Loucy (cell line): ENCODE measurements around the gene CD300E.

Experiments
- H2AFZ ChIP-seq: fragments of 200-600 bp; sonication (generic); 2 replicates; pipeline ENCODE4 v1.6.0; 2016; ENCODE audit warnings: antibody characterized with exemption, mild to moderate bottlenecking, low read length, moderate library complexity
- H3F3A ChIP-seq: fragments of 200-600 bp; 2 replicates; pipeline ENCODE4 v1.6.0; 2016; ENCODE audit warnings: antibody characterized with exemption, low read depth, mild to moderate bottlenecking
- H3K27me3 ChIP-seq: fragments of 200-600 bp; sonication (generic); 2 replicates; pipeline ENCODE4 v1.6.1; 2014; ENCODE audit warnings: low read length, mild to moderate bottlenecking; ENCODE audit not compliant: insufficient read depth, poor library complexity, severe bottlenecking
- H3K36me3 ChIP-seq: fragments of 200-600 bp; sonication (generic); 2 replicates; pipeline ENCODE4 v1.6.1; 2016; ENCODE audit warnings: low read length; ENCODE audit not compliant: insufficient read depth
- H3K4me1 ChIP-seq: fragments of 200-600 bp; sonication (generic); 2 replicates; pipeline ENCODE4 v1.5.1; 2014; ENCODE audit warnings: low read length, mild to moderate bottlenecking; ENCODE audit not compliant: insufficient read depth, poor library complexity, severe bottlenecking
- H3K4me2 ChIP-seq: fragments of 200-600 bp; sonication (generic); 2 replicates; pipeline ENCODE4 v1.6.0; 2014; ENCODE audit warnings: antibody characterized with exemption, low read length, low read depth, mild to moderate bottlenecking; ENCODE audit not compliant: poor library complexity, severe bottlenecking
- H3K4me3 ChIP-seq: fragments of 200-600 bp; sonication (generic); 2 replicates; pipeline ENCODE4 v1.5.1; 2014; ENCODE audit warnings: low read length, mild to moderate bottlenecking, mixed read lengths; ENCODE audit not compliant: poor library complexity, severe bottlenecking
- H3K79me2 ChIP-seq: fragments of 200-600 bp; sonication (generic); 2 replicates; pipeline ENCODE4 v1.6.1; 2014; ENCODE audit warnings: low read length; ENCODE audit not compliant: insufficient read depth
- H3K9ac ChIP-seq: fragments of 200-600 bp; sonication (generic); 2 replicates; pipeline ENCODE4 v1.6.0; 2014; ENCODE audit warnings: mild to moderate bottlenecking, low read depth, low read length, moderate library complexity; ENCODE audit not compliant: poor library complexity, severe bottlenecking
- H3K9me2 ChIP-seq: fragments of 200-600 bp; sonication (generic); replicated peaks from 2 replicates; pipeline ENCODE4 v1.6.1; 2016; ENCODE audit warnings: low read depth, low read length, mixed read lengths
- H3K9me3 ChIP-seq: fragments of 200-600 bp; sonication (generic); 2 replicates; pipeline ENCODE4 v1.6.1; 2014; ENCODE audit warnings: mild to moderate bottlenecking, antibody characterized with exemption, low read length, low read depth; ENCODE audit not compliant: insufficient read depth
- H4K20me1 ChIP-seq: fragments of 200-600 bp; sonication (generic); 2 replicates; pipeline ENCODE4 v1.6.0; 2014; ENCODE audit warnings: antibody characterized with exemption, low read length, mild to moderate bottlenecking; ENCODE audit not compliant: insufficient read depth, poor library complexity, severe bottlenecking
- EZH2phosphoT487 ChIP-seq: fragments of 200-600 bp; IDR thresholded peaks from 2 replicates; pipeline ENCODE4 v1.6.1; 2018; ENCODE audit warnings: antibody characterized with exemption, mild to moderate bottlenecking, moderate library complexity, borderline replicate concordance
- TF ChIP-seq, protein P1 (sequence below): fragments of 200-600 bp; sonication (generic); conservative IDR thresholded peaks from 2 replicates; pipeline ENCODE4 v1.5.1; 2014; ENCODE audit warnings: mild to moderate bottlenecking, antibody characterized with exemption, low read length

The CD300E gene

DNA sequence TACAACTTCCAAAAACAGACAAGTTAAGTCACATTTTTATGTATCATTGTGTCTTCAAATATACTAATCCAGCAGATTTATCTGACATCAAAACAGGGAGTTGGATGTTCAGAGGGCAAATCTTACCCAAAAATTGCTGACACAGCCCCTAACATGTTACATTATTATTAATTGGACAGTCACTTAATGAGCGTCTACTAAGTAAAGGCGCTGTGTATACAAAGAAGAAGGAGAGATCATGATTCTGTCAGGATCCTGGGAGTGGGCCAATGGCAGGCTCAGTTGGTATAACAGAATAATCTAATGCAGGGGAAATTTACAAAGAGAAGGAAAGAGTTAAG is 18.4 kb upstream of the CD300E start:
- H3K27me3 ChIP-seq: no peaks in the 10 kb centered on the region
- no peak for TF ChIP-seq EZH2phosphoT487
- TF ChIP-seq, protein P1, sequence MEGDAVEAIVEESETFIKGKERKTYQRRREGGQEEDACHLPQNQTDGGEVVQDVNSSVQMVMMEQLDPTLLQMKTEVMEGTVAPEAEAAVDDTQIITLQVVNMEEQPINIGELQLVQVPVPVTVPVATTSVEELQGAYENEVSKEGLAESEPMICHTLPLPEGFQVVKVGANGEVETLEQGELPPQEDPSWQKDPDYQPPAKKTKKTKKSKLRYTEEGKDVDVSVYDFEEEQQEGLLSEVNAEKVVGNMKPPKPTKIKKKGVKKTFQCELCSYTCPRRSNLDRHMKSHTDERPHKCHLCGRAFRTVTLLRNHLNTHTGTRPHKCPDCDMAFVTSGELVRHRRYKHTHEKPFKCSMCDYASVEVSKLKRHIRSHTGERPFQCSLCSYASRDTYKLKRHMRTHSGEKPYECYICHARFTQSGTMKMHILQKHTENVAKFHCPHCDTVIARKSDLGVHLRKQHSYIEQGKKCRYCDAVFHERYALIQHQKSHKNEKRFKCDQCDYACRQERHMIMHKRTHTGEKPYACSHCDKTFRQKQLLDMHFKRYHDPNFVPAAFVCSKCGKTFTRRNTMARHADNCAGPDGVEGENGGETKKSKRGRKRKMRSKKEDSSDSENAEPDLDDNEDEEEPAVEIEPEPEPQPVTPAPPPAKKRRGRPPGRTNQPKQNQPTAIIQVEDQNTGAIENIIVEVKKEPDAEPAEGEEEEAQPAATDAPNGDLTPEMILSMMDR: no peak
- no peak overlapping the region for H3K4me3 ChIP-seq
- H3K79me2 ChIP-seq: no peaks in the 10 kb centered on the region
- no peaks in the 10 kb centered on the region for H3K36me3 ChIP-seq
- no peaks in the 10 kb centered on the region for H3F3A ChIP-seq
- H3K9me2 ChIP-seq: no peaks in the 10 kb centered on the region
- H2AFZ ChIP-seq: no peak overlapping the region
- no peaks in the 10 kb centered on the region for H3K9me3 ChIP-seq
- no peaks in the 10 kb centered on the region for H4K20me1 ChIP-seq
- peaks cover 25% of the 10 kb centered on the region for H3K4me1 ChIP-seq
- H3K9ac ChIP-seq: no peak overlapping the region
- H3K4me2 ChIP-seq: no peak overlapping the region

DNA sequence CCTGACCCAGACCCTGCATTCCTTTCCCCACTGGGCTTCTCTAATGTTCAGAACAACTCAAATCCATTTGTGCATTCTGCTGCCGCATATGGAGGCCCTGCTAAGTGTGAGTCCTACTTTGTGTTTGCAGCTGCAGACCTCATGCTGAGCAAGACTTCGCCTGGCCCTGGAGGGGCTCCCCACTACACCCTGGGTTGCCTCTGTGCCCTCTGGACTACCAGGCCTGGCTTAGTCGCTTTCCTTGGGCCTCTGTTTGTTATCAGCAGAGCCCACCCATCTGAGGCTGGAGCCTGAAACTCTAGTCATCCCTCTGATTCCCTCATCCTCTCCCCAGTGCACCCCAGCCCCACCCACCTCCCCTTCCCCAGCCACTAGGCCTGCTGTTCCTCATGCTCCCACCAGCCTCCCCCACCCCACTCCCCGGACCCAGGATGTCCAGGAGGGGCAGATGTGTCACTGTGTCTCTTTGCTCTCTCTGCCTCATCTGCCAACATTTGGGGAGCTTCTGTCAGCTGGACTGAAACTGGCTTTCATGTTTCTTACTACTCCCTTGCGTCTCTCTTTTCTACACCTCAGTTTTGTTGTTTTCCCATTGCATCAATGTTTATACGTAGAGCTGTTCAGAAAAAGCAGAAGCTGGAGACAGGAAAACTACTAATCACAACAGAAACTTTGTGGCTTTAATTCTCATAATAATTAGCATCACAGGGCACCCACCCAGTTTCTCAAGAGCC is 17.9 kb upstream of the CD300E start:
- no peak overlapping the region for H3K4me2 ChIP-seq
- no peaks in the 10 kb centered on the region for H3K27me3 ChIP-seq
- no peaks in the 10 kb centered on the region for H3K36me3 ChIP-seq

DNA sequence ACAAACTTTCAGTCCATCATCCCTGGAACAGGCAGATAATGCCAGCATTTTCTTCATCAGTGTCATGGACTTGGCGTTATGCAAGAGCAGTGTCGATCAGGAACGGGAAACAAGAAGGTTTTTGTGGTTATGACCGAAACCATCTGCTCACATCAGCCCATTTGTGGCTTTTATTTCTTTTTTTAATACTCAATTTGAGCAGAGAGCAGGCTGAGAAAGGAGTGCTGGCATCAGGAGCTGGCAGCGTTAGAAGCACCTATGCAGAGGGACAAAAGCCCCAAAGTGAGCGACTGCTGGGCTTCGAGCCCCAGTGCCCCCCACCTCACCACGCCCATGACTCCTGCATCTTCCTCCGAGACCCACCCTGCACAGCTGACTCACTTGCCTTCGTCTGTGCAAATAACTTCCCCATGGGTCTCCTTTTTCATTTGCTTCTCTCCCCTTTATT is 16.2 kb upstream of the CD300E start:
- peak overlapping the region; percentile 41 for H3K4me3 ChIP-seq
- no peaks in the 10 kb centered on the region for H3K9me2 ChIP-seq
- H3F3A ChIP-seq: no peaks in the 10 kb centered on the region
- peak overlapping the region; percentile 63 for H3K4me2 ChIP-seq
- no peaks in the 10 kb centered on the region for H3K36me3 ChIP-seq
- H3K27me3 ChIP-seq: no peaks in the 10 kb centered on the region
- H3K9ac ChIP-seq: no peak overlapping the region
- no peaks in the 10 kb centered on the region for H3K79me2 ChIP-seq
- H3K9me3 ChIP-seq: no peaks in the 10 kb centered on the region
- H3K4me1 ChIP-seq: peaks cover 25% of the 10 kb centered on the region
- no peak for TF ChIP-seq EZH2phosphoT487
- TF ChIP-seq, protein P1: no peak
- no peak overlapping the region for H2AFZ ChIP-seq
- no peaks in the 10 kb centered on the region for H4K20me1 ChIP-seq

More for the DNA sequence above, 17.9 kb upstream of the CD300E start:
- no peaks in the 10 kb centered on the region for H3K79me2 ChIP-seq
- H3K4me3 ChIP-seq: no peak overlapping the region
- H3K9ac ChIP-seq: no peak overlapping the region
- no peaks in the 10 kb centered on the region for H3K9me3 ChIP-seq
- H4K20me1 ChIP-seq: no peaks in the 10 kb centered on the region
- TF ChIP-seq, protein P1: no peak
- TF ChIP-seq EZH2phosphoT487: no peak
- no peaks in the 10 kb centered on the region for H3K9me2 ChIP-seq
- peaks cover 25% of the 10 kb centered on the region for H3K4me1 ChIP-seq
- no peaks in the 10 kb centered on the region for H3F3A ChIP-seq
- no peak overlapping the region for H2AFZ ChIP-seq
